Upper lobe of right lung (tissue), 1 donor: ENCODE results near the gene CCBE1. TPM values are rescaled to one million over a fixed set of nuclear protein-coding genes. Genes with fewer than 3 reads are reported as not detected.

Source experiments
- ATAC-seq: fragments of 200-7000 bp; cut with Tn5 transposase; one replicate; pipeline ENCODE4 v1.9.1; 2020; ENCODE audit warnings: mild to moderate bottlenecking, moderate library complexity
- DNase-seq: peaks from one replicate; pipeline ENCODE4 v3.0.0-alpha.2; 2020
- H3K27ac ChIP-seq: fragments of 200-600 bp; one replicate; pipeline ENCODE4 v1.8.0; 2022
- H3K27me3 ChIP-seq: fragments of 200-600 bp; one replicate; pipeline ENCODE4 v1.8.0; 2022; ENCODE audit warnings: mild to moderate bottlenecking
- H3K36me3 ChIP-seq: fragments of 200-600 bp; one replicate; pipeline ENCODE4 v1.8.0; 2022
- H3K4me1 ChIP-seq: fragments of 200-600 bp; one replicate; pipeline ENCODE4 v1.8.0; 2022
- H3K4me3 ChIP-seq: fragments of 200-600 bp; one replicate; pipeline ENCODE4 v1.8.0; 2022; ENCODE audit warnings: mild to moderate bottlenecking
- H3K9me3 ChIP-seq: fragments of 200-600 bp; one replicate; pipeline ENCODE4 v1.8.0; 2022
- CTCF ChIP-seq: fragments of 200-600 bp; IDR thresholded peaks from one replicate; pipeline ENCODE4 v1.8.0; 2022; ENCODE audit warnings: antibody characterized with exemption
- intact Hi-C: fragments of 100-400 bp; cut with DNase I; formaldehyde crosslinking; loops from one replicate; pipeline ENCODE4 v1.11.0; 2022
- total RNA-seq: library from RNA; stranded (reverse); fragmentation: NEBNext Ultra II Directional; extraction: Animal tissue kit (Norgen Biotek cat#: 25700); gene quantifications from one replicate; pipeline ENCODE4 v1.2.1, GENCODE V29; 2021
- donor health status: DM: no; HTN: yes; CAD: no; lungs with severe emphysema.

The CCBE1 gene
- total RNA-seq, 1 donor from 2014 or later: 27.8 TPM

GRCh38 chr18:59402432-59403090 is 294.7 kb downstream of the CCBE1 start:
- DNase-seq (peak; percentile 77), ATAC-seq (peak; percentile 99)
- H3K27me3 ChIP-seq: no peaks in the 10 kb centered on the region
- H3K9me3 ChIP-seq: no peaks in the 10 kb centered on the region
- intact Hi-C loops: loop anchor here (10.0 kb wide), 1 partner anchor 98 kb away; no protein-coding TSS in a partner anchor
- H3K36me3 ChIP-seq: no peaks in the 10 kb centered on the region
- no peak overlapping the region for H3K4me3 ChIP-seq
- H3K4me1 ChIP-seq: no peaks in the 10 kb centered on the region
- no peak overlapping the region for H3K27ac ChIP-seq
- peak; percentile 92 for TF ChIP-seq CTCF

- TF ChIP-seq CTCF: no peak
- intact Hi-C loops: loop anchor here (10.0 kb wide), 1 partner anchor 96 kb away; no protein-coding TSS in a partner anchor
- ATAC-seq: no peak
These were observed 296.8 kb downstream of the CCBE1 start for GRCh38 chr18:59400407-59400806.

GRCh38 chr18:59395226-59396175 is 301.7 kb downstream of the CCBE1 start:
- DNase-seq (no peak), ATAC-seq (no peak)
- TF ChIP-seq CTCF: no peak
- Histone ChIP-seq H3K4me3 (no peak overlapping the region), H3K36me3 (no peaks in the 10 kb centered on the region), H3K4me1 (no peaks in the 10 kb centered on the region), H3K27ac (no peak overlapping the region), H3K27me3 (no peaks in the 10 kb centered on the region), H3K9me3 (no peaks in the 10 kb centered on the region)
- intact Hi-C loops: no loop called here

More at GRCh38 chr18:59400407-59400806, 296.8 kb downstream of the CCBE1 start:
- Histone ChIP-seq H3K36me3 (no peaks in the 10 kb centered on the region), H3K9me3 (no peaks in the 10 kb centered on the region), H3K4me3 (no peak overlapping the region), H3K27me3 (no peaks in the 10 kb centered on the region), H3K27ac (no peak overlapping the region), H3K4me1 (no peaks in the 10 kb centered on the region)
- DNase-seq: no peak

- DNase-seq (no peak), ATAC-seq (no peak)
- no peak overlapping the region for H3K27ac ChIP-seq
- H3K4me1 ChIP-seq: no peaks in the 10 kb centered on the region
- no peak for TF ChIP-seq CTCF
- intact Hi-C loops: no loop called here
- no peak overlapping the region for H3K4me3 ChIP-seq
- H3K27me3 ChIP-seq: no peaks in the 10 kb centered on the region
- no peaks in the 10 kb centered on the region for H3K9me3 ChIP-seq
- no peaks in the 10 kb centered on the region for H3K36me3 ChIP-seq
These were observed 303.8 kb downstream of the CCBE1 start for GRCh38 chr18:59393381-59393780.

- Histone ChIP-seq H3K36me3 (no peaks in the 10 kb centered on the region), H3K9me3 (no peaks in the 10 kb centered on the region), H3K27ac (no peak overlapping the region), H3K4me1 (no peaks in the 10 kb centered on the region), H3K27me3 (no peaks in the 10 kb centered on the region), H3K4me3 (no peak overlapping the region)
- ATAC-seq: no peak
- DNase-seq: no peak
- intact Hi-C loops: no loop called here
- TF ChIP-seq CTCF: no peak
These were observed 308.4 kb downstream of the CCBE1 start for GRCh38 chr18:59388817-59389216.
